ENCODE measurements around the gene INHBC. TPM values are rescaled to one million over a fixed set of nuclear protein-coding genes. Genes with fewer than 3 reads are reported as not detected.

The INHBC gene
- total and polyA plus RNA-seq, 7 donors: not detected

DNA sequence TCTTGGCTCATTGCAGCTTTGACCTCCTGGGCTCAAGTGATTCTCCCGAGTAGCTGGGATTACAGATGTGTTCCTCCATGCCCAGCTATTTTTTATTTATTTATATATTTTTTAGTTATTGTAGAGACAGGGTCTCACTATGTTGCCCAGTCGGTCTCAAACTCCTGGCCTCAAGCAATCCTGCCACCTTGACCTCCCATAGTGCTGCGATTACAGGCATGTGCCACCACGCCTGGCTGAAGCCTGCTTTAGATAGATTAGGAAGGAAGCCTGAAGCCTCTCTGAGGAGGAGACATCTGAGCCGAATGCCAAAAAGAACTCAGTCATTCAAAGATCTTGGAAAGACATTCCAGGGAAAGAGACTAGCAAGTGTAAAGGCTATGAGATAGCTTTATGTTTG, 10.2 kb downstream of the INHBC start:
- no peak overlapping the region for H3K4me3 ChIP-seq
- H3K4me1 ChIP-seq: no peaks in the 10 kb centered on the region
- no peak for DNase-seq
- TF ChIP-seq POLR2A (IDR thresholded peaks at IDR 0.05) (no peak), POLR2AphosphoS5 (IDR thresholded peaks at IDR 0.05) (no peak), EP300 (IDR thresholded peaks at IDR 0.05) (no peak)
- TF ChIP-seq, protein P1, sequence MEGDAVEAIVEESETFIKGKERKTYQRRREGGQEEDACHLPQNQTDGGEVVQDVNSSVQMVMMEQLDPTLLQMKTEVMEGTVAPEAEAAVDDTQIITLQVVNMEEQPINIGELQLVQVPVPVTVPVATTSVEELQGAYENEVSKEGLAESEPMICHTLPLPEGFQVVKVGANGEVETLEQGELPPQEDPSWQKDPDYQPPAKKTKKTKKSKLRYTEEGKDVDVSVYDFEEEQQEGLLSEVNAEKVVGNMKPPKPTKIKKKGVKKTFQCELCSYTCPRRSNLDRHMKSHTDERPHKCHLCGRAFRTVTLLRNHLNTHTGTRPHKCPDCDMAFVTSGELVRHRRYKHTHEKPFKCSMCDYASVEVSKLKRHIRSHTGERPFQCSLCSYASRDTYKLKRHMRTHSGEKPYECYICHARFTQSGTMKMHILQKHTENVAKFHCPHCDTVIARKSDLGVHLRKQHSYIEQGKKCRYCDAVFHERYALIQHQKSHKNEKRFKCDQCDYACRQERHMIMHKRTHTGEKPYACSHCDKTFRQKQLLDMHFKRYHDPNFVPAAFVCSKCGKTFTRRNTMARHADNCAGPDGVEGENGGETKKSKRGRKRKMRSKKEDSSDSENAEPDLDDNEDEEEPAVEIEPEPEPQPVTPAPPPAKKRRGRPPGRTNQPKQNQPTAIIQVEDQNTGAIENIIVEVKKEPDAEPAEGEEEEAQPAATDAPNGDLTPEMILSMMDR (IDR thresholded peaks at IDR 0.05): no peak
- 82 to 88% methylated on average over 5 of the region's 5 CpGs for WGBS, 2 donors
- no peaks in the 10 kb centered on the region for H3K27me3 ChIP-seq
- no peaks in the 10 kb centered on the region for H3K36me3 ChIP-seq
- H3K27ac ChIP-seq: no peak overlapping the region
- intact Hi-C loops (cut with DNase I): no loop called here
- H3K9me3 ChIP-seq: no peaks in the 10 kb centered on the region

DNA sequence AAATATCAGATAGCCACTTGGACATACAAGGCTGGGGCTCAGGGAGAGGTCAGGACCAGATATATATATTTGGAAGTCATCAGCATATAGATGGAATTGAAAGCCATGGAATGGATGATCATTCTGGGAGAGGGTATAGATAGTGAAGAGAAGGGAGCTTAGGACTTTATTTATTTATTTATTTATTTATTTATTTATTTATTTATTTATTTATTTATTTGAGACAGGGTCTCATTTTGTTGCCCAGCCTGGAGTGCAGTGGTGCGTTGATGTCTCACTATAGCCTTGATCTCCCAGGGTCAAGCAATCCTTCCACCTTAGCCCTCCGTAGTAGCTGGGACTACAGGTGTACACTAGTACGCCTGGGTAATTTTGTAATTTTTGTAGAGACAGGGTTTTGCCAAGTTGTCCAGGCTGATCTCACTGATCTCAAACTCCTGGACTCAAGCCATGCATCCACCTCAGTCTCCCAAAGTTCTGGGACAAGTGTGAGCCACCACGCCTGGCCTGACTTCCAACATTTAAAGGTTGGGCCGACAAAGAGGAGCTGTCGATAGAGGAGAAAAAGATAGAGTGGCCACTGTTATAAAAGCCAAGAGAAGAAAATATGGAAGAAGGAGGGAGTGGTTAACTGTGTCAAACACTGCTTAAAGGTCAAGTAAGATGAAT, 11.8 kb downstream of the INHBC start:
- H3K27me3 ChIP-seq: no peaks in the 10 kb centered on the region
- DNase-seq: no peak

DNA sequence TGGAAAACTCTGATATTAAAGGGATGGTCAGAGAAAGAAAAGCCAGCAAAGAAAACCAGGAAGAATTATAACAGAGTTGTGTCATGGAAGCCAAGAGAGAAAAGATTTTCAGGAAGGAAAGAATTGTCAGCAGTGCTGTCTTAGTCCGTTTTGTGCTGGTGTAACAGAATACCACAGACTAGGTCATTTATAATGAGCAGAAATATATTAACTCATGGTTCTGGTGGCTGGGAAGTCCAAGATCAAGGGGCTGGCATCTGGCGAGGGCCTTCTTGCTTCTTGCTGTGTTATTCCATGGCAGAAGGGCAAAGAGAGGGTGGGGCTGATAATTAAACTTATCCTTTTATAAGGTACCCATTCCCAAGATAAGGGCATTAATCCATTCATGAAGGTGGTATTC, 14.1 kb downstream of the INHBC start:
- no peak for DNase-seq
- 86 to 92% methylated on average over 2 of the region's 2 CpGs for WGBS, 2 donors
- TF ChIP-seq POLR2A (IDR thresholded peaks at IDR 0.05): no peak
- TF ChIP-seq POLR2AphosphoS5 (IDR thresholded peaks at IDR 0.05): no peak
- TF ChIP-seq EP300 (IDR thresholded peaks at IDR 0.05): no peak
- TF ChIP-seq, protein P1 (IDR thresholded peaks at IDR 0.05): no peak

More for the DNA sequence above, 11.8 kb downstream of the INHBC start:
- intact Hi-C loops (cut with DNase I): no loop called here
- TF ChIP-seq POLR2AphosphoS5 (IDR thresholded peaks at IDR 0.05) (no peak), EP300 (IDR thresholded peaks at IDR 0.05) (no peak), POLR2A (IDR thresholded peaks at IDR 0.05) (no peak)
- TF ChIP-seq, protein P1 (IDR thresholded peaks at IDR 0.05): no peak
- Histone ChIP-seq H3K36me3 (no peaks in the 10 kb centered on the region), H3K4me3 (no peak overlapping the region), H3K27ac (no peak overlapping the region), H3K9me3 (no peaks in the 10 kb centered on the region), H3K4me1 (peaks cover 0 to 4% (median 0%) of the 10 kb centered on the region in 4 donors)
- WGBS, 2 donors: 95 to 97% methylated on average over 6 of the region's 6 CpGs

DNA sequence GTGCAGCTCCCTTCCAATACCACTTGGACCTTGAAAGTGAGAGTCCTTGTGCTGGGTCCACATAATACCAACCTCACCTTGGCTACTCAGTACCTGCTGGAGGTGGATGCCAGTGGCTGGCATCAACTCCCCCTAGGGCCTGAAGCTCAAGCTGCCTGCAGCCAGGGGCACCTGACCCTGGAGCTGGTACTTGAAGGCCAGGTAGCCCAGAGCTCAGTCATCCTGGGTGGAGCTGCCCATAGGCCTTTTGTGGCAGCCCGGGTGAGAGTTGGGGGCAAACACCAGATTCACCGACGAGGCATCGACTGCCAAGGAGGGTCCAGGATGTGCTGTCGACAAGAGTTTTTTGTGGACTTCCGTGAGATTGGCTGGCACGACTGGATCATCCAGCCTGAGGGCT, 14.8 kb downstream of the INHBC start:
- TF ChIP-seq EP300 (IDR thresholded peaks at IDR 0.05) (no peak), POLR2A (IDR thresholded peaks at IDR 0.05) (no peak), POLR2AphosphoS5 (IDR thresholded peaks at IDR 0.05) (no peak)
- TF ChIP-seq, protein P1 (IDR thresholded peaks at IDR 0.05): no peak
- H3K9me3 ChIP-seq: no peaks in the 10 kb centered on the region
- intact Hi-C loops (cut with DNase I): no loop called here
- H3K27me3 ChIP-seq: no peaks in the 10 kb centered on the region
- H3K27ac ChIP-seq: no peak overlapping the region
- H3K4me1 ChIP-seq: peaks cover 0 to 21% (median 10%) of the 10 kb centered on the region in 4 donors
- no peak overlapping the region for H3K4me3 ChIP-seq
- no peaks in the 10 kb centered on the region for H3K36me3 ChIP-seq
- DNase-seq: no peak
- WGBS, 2 donors: 97 to 98% methylated on average over 7 of the region's 7 CpGs

More for the DNA sequence above, 14.1 kb downstream of the INHBC start:
- H3K27ac ChIP-seq: no peak overlapping the region
- intact Hi-C loops (cut with DNase I): no loop called here
- H3K27me3 ChIP-seq: no peaks in the 10 kb centered on the region
- H3K4me3 ChIP-seq: no peak overlapping the region
- H3K36me3 ChIP-seq: no peaks in the 10 kb centered on the region
- no peaks in the 10 kb centered on the region for H3K9me3 ChIP-seq
- H3K4me1 ChIP-seq: peaks cover 0 to 21% (median 10%) of the 10 kb centered on the region in 4 donors

DNA sequence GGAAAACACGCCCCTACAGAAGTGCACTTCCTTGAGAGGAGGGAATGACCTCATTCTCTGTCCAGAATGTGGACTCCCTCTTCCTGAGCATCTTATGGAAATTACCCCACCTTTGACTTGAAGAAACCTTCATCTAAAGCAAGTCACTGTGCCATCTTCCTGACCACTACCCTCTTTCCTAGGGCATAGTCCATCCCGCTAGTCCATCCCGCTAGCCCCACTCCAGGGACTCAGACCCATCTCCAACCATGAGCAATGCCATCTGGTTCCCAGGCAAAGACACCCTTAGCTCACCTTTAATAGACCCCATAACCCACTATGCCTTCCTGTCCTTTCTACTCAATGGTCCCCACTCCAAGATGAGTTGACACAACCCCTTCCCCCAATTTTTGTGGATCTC, 15.5 kb downstream of the INHBC start:
- no peak overlapping the region for H3K4me3 ChIP-seq
- intact Hi-C loops (cut with DNase I): no loop called here
- 78 to 97% methylated on average over 3 of the region's 3 CpGs for WGBS, 2 donors
- H3K36me3 ChIP-seq: no peaks in the 10 kb centered on the region
- no peak overlapping the region for H3K27ac ChIP-seq
- peaks cover 0 to 21% (median 10%) of the 10 kb centered on the region in 4 donors for H3K4me1 ChIP-seq
- TF ChIP-seq, protein P1 (IDR thresholded peaks at IDR 0.05): no peak
- TF ChIP-seq EP300 (IDR thresholded peaks at IDR 0.05) (no peak), POLR2AphosphoS5 (IDR thresholded peaks at IDR 0.05) (no peak), POLR2A (IDR thresholded peaks at IDR 0.05) (no peak)
- H3K27me3 ChIP-seq: no peaks in the 10 kb centered on the region
- no peak for DNase-seq
- no peaks in the 10 kb centered on the region for H3K9me3 ChIP-seq

All from sigmoid colon (tissue), 7 donors.